Stimulated activated CD4-positive, alpha-beta T cell treated with anti-CD3 and anti-CD28 coated beads, Interleukin-4, amount 100 ng/mL, for 4 hours (primary cell): ENCODE data around the gene TOMM20.
A peak's percentile ranks its signal among the peaks of the same experiment; 100 is the strongest.
"Not testable (repeated sequence)": the region's sequence is repeated elsewhere in the genome, so short reads cannot be mapped to it uniquely, and the experiment has no call there.

Experiments used
- DNase-seq, 2 experiments: peaks; one replicate each; pipeline ENCODE4 v3.0.0-alpha.2; 2020

Gene TOMM20

DNA sequence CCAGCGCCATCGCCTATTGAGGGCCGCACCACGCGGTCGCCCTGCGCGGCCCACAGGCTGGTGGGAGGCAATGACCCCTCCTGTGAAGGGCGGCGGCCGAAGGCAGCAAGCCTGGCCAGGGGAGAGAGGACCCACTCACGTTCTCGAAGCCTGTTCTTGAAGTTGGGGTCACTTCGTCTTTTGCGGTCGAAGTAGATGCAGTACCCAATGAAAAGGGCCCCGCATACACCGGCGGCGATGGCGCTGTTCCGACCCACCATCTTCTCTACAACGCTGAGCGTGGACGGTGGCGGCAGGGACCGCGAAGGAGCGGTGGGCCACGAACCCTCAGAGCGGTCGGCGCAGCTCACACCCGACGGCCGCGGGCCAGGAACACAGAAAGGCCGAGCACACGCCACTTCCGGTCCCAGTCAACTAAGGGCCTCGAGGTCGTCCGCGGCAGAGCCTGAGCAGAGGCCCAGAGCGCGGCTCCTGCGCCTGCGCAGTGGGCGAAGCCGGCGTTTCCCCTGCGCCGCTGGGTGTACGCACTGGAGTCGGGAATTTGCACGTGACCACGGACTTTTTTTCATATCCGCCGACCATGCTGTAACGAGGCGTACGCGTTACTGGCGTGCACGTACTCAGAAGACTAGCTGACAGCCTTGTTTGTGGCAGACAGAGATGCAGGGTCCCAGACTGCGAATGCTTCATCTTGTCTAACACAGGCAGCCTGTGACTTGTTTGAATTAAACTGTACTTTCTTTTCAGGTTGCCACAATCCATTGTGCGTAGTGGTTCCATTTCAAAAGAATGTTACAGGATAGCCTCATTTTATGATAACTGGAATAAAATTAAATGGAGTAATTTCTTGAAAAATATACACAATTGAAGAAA, at the start of gene TOMM20:
Gene TOMM20 (minus strand): TSS at position 382 of the 873 bp plus-strand sequence. CDS start 122 bp downstream, at position 260.
- peak; percentile 90 to 95 for DNase-seq

DNA sequence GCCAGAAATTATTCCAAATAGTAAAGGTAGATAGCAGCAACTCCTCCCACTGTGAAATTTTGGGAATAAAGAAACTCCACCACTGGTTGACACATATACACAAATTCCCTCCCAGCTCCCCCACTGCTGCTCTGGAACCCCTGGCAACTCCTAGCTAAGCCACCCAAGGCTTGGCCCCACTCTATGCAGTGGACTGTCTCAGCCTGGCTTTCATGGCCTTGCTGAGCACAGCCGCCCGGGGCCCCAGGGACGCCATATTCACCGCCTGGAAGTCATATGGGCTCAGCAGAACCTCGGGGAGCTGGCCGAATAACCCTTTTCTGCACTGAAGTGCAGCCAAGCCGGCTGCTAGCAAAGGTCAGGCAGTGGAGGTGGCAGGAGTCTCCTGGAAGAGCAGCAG, 47.8 kb upstream of the TOMM20 start:
- DNase-seq: no peak

GRCh38 chr1:235169986-235170385, 41.3 kb upstream of the TOMM20 start:
- DNase-seq: no peak

DNA sequence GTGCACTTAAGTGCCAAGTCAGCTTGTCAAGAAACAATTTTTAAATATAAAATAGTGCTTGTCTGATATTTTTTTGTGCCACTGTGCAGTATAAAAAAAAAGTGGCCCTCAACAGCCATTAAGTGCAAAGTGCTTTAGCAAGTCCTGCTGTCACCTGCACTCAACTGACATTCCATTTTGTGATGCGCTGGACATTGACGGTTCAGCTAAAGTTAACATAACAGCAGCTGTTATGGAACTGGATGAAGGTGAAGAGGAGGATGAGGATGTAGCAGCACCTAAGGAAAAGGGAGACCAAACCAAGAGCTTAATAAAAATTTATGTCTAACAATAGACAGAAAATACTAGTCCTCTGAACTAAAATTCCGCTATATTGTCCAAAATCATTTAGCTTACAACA, 39.7 kb upstream of the TOMM20 start:
- no peak for DNase-seq

DNA sequence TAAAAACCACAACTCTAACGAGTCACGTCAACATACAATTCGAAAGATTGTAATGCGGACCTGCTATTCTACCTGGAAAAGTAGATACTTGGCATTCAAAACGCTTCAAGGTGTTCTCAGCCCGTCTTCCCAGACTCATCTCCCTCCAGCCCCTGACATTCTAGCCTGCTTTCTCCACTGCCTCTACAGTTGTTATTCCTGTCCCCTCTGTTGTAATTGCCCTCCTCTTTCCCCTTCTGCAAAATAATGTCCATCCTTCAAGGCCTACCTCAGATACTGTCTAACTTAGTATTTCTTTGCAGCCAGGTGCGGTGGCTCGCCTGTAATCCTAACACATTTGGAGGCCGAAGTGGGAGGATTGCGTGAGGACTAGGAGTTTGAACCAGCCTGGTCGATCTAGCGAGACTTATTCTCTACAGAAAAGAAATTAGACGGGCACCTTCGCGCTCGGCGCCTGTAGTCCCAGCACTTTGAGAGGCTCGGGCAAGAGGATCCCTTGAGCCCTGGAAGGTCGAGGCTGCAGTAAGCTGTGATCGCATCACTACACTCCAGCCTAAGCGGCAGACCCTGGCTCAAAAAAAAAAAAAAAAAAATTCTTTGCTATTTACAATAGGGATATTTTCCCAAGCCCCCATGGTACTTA, 33.2 kb upstream of the TOMM20 start:
- DNase-seq: no peak

DNA sequence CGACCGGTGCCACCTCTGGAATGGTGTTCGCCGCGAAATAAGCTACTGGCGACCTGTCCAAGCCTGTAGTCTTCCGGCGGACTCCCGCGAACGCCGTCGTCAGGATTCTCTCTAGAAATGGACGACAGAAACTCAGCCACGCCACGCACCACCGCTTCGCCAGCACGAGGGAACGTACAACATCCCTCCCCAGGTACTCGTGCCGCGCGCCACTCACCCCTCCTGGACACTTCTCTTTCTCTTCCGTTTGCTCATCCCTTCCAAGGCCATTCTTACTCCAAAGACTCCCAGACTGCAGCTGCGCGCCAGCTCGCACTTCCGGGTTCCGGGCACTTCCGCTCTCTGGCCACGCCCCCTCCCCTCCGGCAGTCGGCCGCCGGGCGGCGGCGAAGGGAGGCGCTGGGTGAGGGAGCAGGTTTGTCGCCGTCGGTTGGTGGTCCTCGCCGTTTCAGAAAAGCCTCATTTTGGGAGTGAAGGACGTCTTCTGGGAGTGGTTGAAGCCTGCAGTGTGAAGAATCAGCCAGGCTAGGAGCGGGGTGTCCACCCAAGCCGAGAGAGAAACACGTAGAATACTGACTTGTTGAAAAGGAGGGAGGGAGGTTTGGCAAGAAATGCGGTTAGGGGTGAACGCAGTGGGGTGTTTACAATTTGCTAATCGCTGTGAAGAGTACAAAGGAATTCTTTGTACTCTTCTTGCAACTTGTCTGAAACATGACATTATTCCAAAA, 32.5 kb upstream of the TOMM20 start, which contains the start of gene RBM34:
Gene RBM34 (minus strand): TSS at position 294 of the 728 bp plus-strand sequence. CDS start 24 bp downstream, at position 270.
- peak; percentile 89 to 92 for DNase-seq

DNA sequence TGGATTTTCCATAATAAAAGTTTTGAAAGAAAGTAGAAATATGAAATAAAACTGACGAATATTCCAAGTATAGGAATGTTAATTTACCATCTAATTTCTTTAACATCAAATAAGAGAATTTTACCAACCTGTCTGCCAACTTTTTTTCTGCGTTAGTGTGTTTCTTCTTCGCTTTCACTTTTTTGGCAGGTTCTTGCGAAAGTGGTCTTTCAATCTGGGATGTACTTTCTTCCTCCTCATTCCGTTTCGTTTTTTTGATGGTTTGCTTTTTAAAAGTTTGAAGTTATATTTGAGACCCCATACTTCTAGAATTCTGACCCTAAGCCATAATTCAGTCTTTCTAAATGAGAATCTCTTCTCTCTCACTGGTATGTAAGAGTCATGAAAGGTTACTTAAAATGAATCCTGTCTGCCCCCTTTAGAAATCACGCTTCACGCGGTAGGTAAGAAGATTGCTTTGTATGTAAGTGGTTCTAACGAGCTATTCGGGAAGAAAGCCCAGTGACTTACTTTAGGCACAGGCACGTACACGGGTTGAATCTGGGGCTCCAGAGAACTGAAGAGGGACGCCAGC, 31.8 kb upstream of the TOMM20 start:
- no peak for DNase-seq

- not testable (repeated sequence) for DNase-seq
Observed at GRCh38 chr1:235159930-235160329, 31.3 kb upstream of the TOMM20 start.

GRCh38 chr1:235159284-235159683, 30.6 kb upstream of the TOMM20 start:
- DNase-seq: not testable (repeated sequence)

GRCh38 chr1:235158680-235159079, 30.0 kb upstream of the TOMM20 start:
- no peak for DNase-seq

- DNase-seq: no peak
Observed at GRCh38 chr1:235157150-235157549, 28.5 kb upstream of the TOMM20 start.

DNA sequence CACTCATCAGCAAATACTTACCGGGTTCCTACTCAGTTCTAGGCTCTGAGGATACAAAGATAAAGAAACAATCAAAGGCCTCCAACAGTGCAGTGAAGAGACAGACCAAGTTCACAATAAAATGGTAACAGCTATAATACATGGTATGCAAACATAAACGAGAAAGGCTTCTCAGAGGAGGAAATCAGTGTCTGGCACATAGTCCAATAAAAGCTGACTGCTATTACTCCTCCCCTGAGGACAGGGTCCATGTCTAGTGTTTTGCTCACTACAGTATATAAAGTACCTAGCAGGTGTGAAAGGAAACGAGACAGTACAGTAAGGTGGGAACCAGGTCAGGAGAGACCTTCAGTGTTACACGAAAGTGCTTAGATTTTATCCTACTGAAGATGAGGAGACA, 28.1 kb upstream of the TOMM20 start:
- DNase-seq: no peak

DNA sequence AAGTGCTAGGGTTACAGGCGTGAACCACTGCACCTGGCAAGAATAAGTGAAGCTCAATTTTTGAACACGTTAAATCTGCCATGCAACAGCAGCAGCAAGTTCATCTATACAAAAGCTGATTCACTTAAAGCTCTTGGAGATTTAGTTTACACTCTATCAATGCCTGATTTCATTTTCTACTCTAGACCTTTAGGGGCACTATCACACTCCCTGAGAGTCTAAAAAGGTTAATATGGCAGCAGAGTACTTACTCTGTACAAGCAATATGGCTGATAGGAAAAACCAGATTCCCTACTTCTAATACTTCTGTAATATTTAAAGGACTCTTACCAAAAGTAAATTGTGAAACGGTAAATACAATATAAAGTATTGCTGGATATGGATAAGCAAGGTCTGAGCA, 27.6 kb upstream of the TOMM20 start:
- no peak for DNase-seq

GRCh38 chr1:235152235-235152634, 23.6 kb upstream of the TOMM20 start:
- DNase-seq: no peak

GRCh38 chr1:235151033-235151432, 22.4 kb upstream of the TOMM20 start:
- no peak for DNase-seq

DNA sequence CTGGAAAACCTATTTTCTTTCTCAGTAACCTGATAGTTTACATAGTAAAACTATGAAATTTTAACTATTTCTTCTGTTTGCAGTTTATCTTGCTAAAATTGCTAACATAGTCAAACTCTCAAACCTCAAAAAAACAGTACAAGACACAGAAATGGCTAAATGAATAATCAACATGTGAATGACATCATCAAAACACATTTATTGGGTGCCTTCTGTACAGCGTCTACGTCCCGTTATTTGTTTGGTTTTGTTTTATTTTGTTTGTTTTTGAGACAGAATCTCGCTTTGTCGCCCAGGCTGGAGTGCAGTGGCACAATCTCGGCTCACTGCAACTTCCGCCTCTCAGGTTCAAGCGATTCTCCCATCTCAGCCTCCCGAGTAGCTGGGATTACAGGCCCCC, 21.2 kb upstream of the TOMM20 start:
- no peak for DNase-seq

GRCh38 chr1:235147269-235147668, 18.6 kb upstream of the TOMM20 start:
- no peak for DNase-seq

GRCh38 chr1:235145639-235146038, 17.0 kb upstream of the TOMM20 start:
- no peak for DNase-seq

GRCh38 chr1:235142991-235143390, 14.4 kb upstream of the TOMM20 start:
- no peak for DNase-seq

DNA sequence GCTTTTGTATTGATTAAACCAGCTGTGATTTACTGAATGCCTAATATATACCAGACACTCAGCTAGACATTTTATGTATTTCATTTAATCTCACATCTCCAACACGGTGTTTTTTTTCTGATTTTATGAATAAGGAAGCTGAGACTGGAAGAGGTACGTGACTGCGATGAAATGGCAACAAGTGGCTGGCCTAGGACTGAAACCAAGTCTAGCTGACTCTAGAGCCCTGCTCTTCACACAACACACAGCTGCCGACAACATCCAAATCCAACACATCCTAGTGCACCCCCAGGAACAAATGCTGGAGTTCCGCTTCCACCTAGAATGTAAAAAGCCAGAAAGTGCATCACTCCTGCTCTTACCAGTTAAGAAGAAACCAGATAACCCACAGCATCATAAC, 10.7 kb upstream of the TOMM20 start:
- no peak for DNase-seq

DNA sequence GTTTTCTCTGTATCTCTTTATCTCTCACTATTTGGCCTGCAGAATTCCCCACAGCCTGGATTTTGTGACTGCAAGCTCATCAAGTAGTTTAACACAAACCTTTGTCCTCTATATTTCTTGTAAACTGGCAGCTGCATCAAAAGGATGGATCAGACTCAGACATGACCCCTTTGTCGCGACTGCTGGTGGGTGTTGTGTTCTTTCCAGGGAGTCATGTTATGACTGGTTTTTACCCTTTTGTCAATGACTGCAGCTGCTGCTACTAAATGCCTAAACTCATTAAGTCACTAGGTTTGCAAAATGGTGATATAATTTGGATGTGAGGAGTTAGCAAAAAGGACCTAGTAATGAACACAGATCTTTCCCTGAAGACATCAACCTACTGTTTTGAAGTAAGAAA, 10.2 kb upstream of the TOMM20 start:
- DNase-seq: no peak

DNA sequence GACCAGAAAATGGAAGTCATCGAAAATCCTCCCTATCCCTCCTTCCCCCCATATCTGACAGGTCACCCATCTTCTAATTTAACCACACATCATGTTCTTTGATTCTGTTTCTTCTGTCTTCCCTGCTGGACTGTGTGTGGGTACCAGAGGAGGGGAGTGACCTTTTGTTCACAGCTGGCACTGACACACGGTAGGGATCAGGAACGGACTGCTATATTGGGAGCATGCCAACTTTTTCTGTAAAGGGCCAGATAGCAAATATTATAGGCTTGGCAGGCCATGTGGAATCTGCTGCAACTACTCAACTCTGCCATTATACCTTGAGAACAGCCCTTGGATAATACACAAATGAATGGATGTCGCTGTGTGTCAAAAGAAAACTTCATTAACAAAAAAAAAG, 7.5 kb upstream of the TOMM20 start:
- DNase-seq: no peak

DNA sequence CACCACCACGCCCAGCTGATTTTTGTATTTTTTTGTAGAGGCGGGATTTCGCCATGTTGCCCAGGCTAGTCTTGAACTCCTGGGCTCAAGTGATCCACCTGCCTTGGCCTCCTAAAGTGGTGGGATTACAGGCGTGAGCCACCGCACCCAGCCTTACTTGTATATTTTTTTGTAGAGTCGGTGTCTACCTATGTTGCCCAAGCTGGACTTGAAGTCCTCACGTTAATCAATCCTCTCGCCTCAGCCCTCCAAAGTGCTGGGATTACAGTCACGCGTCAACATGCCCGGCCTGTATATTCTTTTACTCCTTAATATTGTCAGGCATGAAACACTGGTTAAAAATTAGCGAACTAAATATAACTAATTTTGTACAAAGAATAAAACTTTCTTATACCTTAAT, 5.5 kb upstream of the TOMM20 start:
- no peak for DNase-seq
